T-helper 1 cell treated with Interleukin-12 subunit alpha and Interleukin-12 subunit beta and Interleukin-4 antibody, amounts not matched to agents 30 μg/mL and 1 μg/mL, for 36 hours (primary cell): ENCODE results near the gene SLC36A3.
"Not testable (repeated sequence)": the region's sequence is repeated elsewhere in the genome, so short reads cannot be mapped to it uniquely, and the experiment has no call there.

Experiments
- H3K27ac Mint-ChIP-seq: one replicate; pipeline ENCODE4 v1.8.0; 2021; ENCODE audit warnings: mild to moderate bottlenecking, mixed read lengths
- H3K27me3 Mint-ChIP-seq: one replicate; pipeline ENCODE4 v1.8.0; 2021; ENCODE audit warnings: low read depth, mixed read lengths
- H3K36me3 Mint-ChIP-seq: one replicate; pipeline ENCODE4 v1.8.0; 2021; ENCODE audit warnings: low read depth, mixed read lengths
- H3K4me1 Mint-ChIP-seq: one replicate; pipeline ENCODE4 v1.8.0; 2021; ENCODE audit warnings: low read depth, mixed read lengths
- H3K4me3 Mint-ChIP-seq: one replicate; pipeline ENCODE4 v1.8.0; 2021; ENCODE audit warnings: mild to moderate bottlenecking, moderate library complexity, mixed read lengths
- H3K9me3 Mint-ChIP-seq: one replicate; pipeline ENCODE4 v1.8.0; 2021; ENCODE audit warnings: mixed read lengths

The SLC36A3 gene

GRCh38 chr5:151245680-151246219 is 57.8 kb downstream of the SLC36A3 start:
- Mint-ChIP-seq H3K27ac (peak overlapping the region; percentile 26), H3K4me1 (peaks cover 22% of the 10 kb centered on the region), H3K27me3 (no peaks in the 10 kb centered on the region), H3K9me3 (no peaks in the 10 kb centered on the region), H3K36me3 (peaks cover 4% of the 10 kb centered on the region), H3K4me3 (no peak overlapping the region)

- Mint-ChIP-seq H3K27ac (no peak overlapping the region), H3K4me3 (no peak overlapping the region), H3K36me3 (peaks cover 2% of the 10 kb centered on the region), H3K27me3 (no peaks in the 10 kb centered on the region), H3K9me3 (no peaks in the 10 kb centered on the region), H3K4me1 (peaks cover 19% of the 10 kb centered on the region)
Measured at GRCh38 chr5:151244206-151244605, 59.4 kb downstream of the SLC36A3 start.

DNA sequence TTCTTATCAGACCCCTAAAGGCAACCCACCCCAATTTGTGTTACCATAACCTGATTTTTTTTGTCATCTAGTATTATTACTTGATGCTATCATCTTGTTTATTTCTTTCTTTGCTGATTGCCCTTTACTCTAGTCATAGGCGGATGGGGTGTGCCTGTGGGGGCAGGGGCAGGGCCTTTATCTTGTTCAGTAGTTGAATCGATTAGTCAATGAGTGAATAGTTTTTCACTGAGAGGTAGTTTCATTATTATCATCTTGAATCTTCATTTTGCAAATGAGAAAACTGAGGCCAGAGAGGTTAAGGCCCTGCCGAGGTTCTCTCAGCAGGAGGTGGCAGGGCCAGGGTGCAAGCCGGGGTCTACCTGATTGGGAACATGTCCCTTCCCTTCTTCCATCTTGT is 60.0 kb downstream of the SLC36A3 start:
- H3K27ac Mint-ChIP-seq: no peak overlapping the region
- peaks cover 19% of the 10 kb centered on the region for H3K4me1 Mint-ChIP-seq
- no peaks in the 10 kb centered on the region for H3K9me3 Mint-ChIP-seq
- H3K27me3 Mint-ChIP-seq: no peaks in the 10 kb centered on the region
- H3K4me3 Mint-ChIP-seq: no peak overlapping the region
- peaks cover 2% of the 10 kb centered on the region for H3K36me3 Mint-ChIP-seq

DNA sequence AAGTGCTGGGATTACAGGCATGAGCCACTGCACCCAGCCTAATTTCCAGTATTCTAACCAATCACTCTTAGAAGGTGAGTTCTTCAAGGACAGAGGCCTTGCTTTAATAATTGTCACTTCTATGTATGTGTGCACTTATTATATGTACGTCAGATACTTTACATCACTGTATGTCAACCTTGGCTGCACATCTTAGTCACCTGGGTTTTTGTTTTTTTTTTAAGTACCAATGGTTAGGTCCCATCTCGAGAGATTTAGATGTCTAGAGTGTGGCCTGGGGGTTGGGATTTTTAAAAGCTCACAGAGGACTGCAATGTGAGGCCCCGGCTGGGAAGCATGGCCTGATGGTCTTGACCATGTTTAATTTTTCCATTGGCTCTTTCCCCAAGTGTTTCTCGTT is 60.4 kb downstream of the SLC36A3 start:
- Mint-ChIP-seq H3K27ac (no peak overlapping the region), H3K4me3 (no peak overlapping the region), H3K27me3 (no peaks in the 10 kb centered on the region), H3K36me3 (peaks cover 2% of the 10 kb centered on the region), H3K4me1 (peaks cover 19% of the 10 kb centered on the region), H3K9me3 (no peaks in the 10 kb centered on the region)

DNA sequence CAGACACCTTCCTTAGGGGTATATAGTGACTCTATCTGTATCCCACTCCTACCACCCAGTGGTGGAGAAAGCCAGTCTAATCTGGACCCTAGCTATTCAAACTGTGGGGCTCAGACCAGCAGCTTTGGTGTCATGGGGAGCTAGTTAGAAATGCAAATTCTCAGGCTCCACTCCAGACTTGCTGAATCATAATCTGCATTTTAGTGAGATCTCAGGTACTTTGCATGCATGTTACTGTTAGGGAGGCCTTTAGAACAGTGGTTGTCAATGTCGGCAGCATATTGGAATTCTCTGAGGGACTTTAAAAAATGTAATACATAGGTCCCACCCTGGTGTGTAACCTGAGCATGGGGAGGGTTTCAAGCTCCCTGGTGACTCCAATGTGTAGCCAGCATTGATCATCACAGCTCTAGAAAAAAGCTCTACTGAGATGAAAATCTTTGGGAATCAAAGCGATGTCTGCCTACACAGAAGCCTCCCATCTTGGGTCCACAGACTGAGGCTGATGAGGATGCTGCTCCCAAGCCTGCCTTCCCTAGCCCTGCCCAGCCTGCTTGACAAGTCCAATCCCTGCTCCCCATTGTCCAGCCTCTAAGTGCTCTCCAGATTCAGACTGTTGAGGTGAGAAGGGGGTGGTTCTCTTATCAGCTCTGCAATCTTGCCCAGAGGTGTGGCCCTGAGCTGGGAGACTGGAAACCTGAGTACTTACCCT is 62.5 kb downstream of the SLC36A3 start:
- Mint-ChIP-seq H3K4me1 (peaks cover 19% of the 10 kb centered on the region), H3K36me3 (peaks cover 2% of the 10 kb centered on the region), H3K9me3 (no peaks in the 10 kb centered on the region), H3K4me3 (no peak overlapping the region), H3K27me3 (no peaks in the 10 kb centered on the region), H3K27ac (no peak overlapping the region)

DNA sequence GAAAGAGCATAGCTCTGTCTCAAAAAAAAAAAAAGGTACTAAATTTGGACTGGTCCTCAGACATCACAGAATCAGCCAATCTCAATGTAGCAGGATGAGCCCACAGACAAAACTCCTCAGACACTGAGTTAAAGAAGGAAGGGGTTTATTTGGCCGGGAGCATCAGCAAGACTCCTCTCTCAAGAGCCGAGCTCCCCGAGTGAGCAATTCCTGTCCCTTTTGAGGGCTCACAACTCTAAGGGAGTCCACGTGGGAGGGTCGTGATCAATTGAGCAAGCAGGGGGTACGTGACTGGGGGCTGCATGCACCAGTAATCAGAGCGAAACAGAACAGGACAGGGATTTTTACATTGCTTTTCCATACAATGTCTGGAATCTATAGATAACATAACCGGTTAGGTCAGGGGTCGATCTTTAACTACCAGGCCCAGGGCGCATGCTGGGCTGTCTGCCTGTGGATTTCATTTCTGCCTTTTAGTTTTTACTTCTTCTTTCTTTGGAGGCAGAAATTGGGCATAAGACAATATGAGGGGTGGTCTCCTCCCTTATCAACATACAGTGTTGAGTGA is 63.2 kb downstream of the SLC36A3 start:
- H3K36me3 Mint-ChIP-seq, H3K27me3 Mint-ChIP-seq, H3K4me3 Mint-ChIP-seq, H3K9me3 Mint-ChIP-seq, H3K27ac Mint-ChIP-seq: not testable (repeated sequence)
- H3K4me1 Mint-ChIP-seq: peaks cover 16% of the 10 kb centered on the region

DNA sequence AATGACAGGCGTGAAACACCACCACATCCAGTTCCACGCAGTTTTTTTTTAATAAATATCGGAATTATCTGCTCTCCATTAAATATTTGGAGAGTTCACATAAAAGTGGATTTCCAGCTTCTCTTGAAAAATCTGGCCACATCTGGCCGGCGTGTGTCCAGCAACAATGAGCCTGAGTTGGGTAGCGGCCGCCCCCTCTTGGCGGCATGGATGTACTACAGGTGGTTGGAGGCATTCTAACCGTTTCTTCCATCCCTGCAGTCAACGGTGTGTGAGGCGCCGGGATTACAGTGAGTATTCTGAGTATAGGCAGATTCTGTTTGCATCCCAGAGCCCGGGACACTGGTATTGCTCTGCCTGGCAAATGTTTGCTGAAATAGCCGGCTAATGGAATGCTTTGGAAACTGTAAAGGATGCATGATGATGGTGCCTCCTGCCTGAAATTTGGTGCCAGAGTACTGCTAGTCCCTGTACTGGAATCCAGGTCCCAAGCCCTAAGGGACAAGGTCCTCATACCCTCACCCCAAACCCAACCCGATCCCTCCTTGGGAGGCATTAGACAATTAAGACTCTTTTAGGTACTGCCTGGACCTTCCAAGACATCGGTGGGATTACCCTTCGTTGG is 64.2 kb downstream of the SLC36A3 start:
- Mint-ChIP-seq H3K27ac (no peak overlapping the region), H3K27me3 (no peaks in the 10 kb centered on the region), H3K4me1 (peaks cover 17% of the 10 kb centered on the region), H3K4me3 (no peak overlapping the region), H3K9me3 (no peaks in the 10 kb centered on the region), H3K36me3 (peaks cover 4% of the 10 kb centered on the region)

GRCh38 chr5:151238303-151238741 is 65.2 kb downstream of the SLC36A3 start:
- H3K9me3 Mint-ChIP-seq: no peaks in the 10 kb centered on the region
- no peak overlapping the region for H3K27ac Mint-ChIP-seq
- H3K36me3 Mint-ChIP-seq: peaks cover 2% of the 10 kb centered on the region
- H3K4me1 Mint-ChIP-seq: peaks cover 12% of the 10 kb centered on the region
- H3K4me3 Mint-ChIP-seq: no peak overlapping the region
- no peaks in the 10 kb centered on the region for H3K27me3 Mint-ChIP-seq

DNA sequence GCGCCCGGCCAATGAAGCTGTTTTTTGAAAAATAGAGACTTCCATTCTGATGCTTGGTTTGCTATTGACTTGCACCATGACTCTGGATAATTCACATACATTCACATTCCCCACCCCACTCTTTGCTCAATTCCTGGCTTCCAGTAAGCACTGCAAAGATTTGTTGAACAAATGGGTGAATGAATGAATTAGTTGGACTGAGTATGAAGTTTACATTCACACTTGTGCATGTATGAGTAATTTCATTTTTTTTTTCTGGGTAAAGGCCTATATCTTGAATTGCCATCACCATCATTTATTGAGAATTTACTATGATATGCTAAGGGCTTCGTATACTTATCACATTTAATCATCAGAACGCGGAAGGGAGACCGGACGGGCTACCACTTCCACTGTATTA is 65.9 kb downstream of the SLC36A3 start:
- Mint-ChIP-seq H3K27me3 (no peaks in the 10 kb centered on the region), H3K4me1 (peaks cover 9% of the 10 kb centered on the region), H3K36me3 (peaks cover 2% of the 10 kb centered on the region), H3K4me3 (no peak overlapping the region), H3K9me3 (no peaks in the 10 kb centered on the region), H3K27ac (no peak overlapping the region)

DNA sequence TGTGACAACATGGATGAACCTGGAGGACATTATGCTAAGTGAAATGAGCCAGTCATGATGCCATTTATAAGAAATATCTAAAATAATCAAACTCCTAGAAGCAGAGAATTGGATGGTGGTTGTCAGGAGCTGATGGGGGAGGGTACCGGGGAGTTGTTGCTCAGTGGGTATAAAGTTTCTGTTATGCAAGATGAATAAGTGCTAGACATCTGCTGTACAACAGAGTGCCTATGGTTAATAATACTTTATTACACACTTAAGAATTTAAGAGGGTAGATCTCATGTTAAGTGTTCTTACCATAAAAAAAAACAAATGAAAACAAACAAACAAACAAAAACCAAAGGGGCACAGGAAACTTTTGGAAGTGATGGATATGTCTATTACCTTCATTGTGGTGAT is 66.7 kb downstream of the SLC36A3 start:
- Mint-ChIP-seq H3K9me3 (no peaks in the 10 kb centered on the region), H3K4me1 (peaks cover 9% of the 10 kb centered on the region), H3K4me3 (no peak overlapping the region), H3K36me3 (peaks cover 4% of the 10 kb centered on the region), H3K27ac (no peak overlapping the region), H3K27me3 (no peaks in the 10 kb centered on the region)

- H3K27ac Mint-ChIP-seq, H3K36me3 Mint-ChIP-seq, H3K27me3 Mint-ChIP-seq, H3K4me1 Mint-ChIP-seq, H3K4me3 Mint-ChIP-seq, H3K9me3 Mint-ChIP-seq: not testable (repeated sequence)
Measured at GRCh38 chr5:151235239-151235571, 68.4 kb downstream of the SLC36A3 start.

GRCh38 chr5:151234476-151235238 is 68.9 kb downstream of the SLC36A3 start:
- H3K36me3 Mint-ChIP-seq: peaks cover 10% of the 10 kb centered on the region
- H3K4me3 Mint-ChIP-seq: no peak overlapping the region
- H3K9me3 Mint-ChIP-seq: no peaks in the 10 kb centered on the region
- H3K27ac Mint-ChIP-seq: no peak overlapping the region
- no peaks in the 10 kb centered on the region for H3K27me3 Mint-ChIP-seq
- peaks cover 6% of the 10 kb centered on the region for H3K4me1 Mint-ChIP-seq

DNA sequence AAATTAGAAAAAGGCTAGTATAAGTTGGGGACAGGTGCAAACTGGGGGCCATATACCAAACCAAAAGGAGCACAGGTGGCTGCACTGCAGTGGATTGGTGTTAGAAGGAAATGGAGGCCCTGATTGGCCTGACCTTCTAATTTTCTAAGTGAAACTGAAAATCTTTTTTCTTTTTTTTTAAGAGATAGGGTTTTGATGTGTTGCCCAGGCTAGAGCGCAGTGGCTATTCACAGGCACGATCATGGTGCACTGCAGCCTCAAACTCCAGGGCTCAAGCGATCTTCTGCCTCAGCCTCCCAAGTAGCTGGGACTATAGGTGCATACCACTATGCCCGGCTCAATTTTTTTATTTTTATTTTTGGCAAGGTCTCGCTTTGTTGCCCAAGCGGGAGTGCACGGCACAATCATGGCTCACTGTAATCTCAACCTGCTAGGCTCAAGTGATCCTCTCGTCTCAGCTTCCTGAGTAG is 69.9 kb downstream of the SLC36A3 start:
- Mint-ChIP-seq H3K27me3 (no peaks in the 10 kb centered on the region), H3K36me3 (peaks cover 14% of the 10 kb centered on the region), H3K4me1 (peaks cover 6% of the 10 kb centered on the region), H3K27ac (no peak overlapping the region), H3K9me3 (no peaks in the 10 kb centered on the region), H3K4me3 (no peak overlapping the region)

DNA sequence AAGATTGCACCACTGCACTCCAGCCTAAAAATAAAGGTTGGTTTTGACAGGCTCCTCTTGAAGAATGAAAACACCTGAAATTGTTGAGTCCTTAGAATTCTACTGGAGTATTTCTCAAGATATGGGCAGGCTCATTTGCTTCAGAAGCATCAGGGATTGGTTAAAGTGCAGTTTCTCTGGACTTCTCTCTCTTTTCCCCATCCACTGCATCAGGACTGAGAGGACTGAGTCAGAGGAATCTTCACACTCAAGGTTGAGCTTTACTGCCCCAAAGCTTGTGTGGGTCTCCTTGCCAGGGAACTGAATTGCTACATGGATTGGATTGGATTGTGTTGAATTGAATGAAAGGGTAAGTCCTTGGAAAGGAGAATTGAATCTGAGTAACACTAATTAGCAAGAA is 72.2 kb downstream of the SLC36A3 start:
- Mint-ChIP-seq H3K27ac (no peak overlapping the region), H3K9me3 (no peaks in the 10 kb centered on the region), H3K36me3 (peaks cover 15% of the 10 kb centered on the region), H3K4me3 (no peak overlapping the region), H3K4me1 (peaks cover 6% of the 10 kb centered on the region), H3K27me3 (no peaks in the 10 kb centered on the region)
